ENCODE results near the gene APIP.
A peak's percentile ranks its signal among the peaks of the same experiment; 100 is the strongest.

APIP gene

GRCh38 chr11:34870548-34871196, 45.5 kb downstream of the APIP start:
- H3K27me3 ChIP-seq (ENCODE audit: insufficient read depth, low read depth, severe bottlenecking): no peaks in the 10 kb centered on the region
- H3K9me3 ChIP-seq (ENCODE audit: severe bottlenecking): peaks cover 2% of the 10 kb centered on the region
- DNase-seq: no peak
- H3K27ac ChIP-seq: no peak overlapping the region
- H3K4me3 ChIP-seq (ENCODE audit: low read depth, low read length): no peak overlapping the region
- H3K36me3 ChIP-seq: no peaks in the 10 kb centered on the region
- TF ChIP-seq, protein P1, sequence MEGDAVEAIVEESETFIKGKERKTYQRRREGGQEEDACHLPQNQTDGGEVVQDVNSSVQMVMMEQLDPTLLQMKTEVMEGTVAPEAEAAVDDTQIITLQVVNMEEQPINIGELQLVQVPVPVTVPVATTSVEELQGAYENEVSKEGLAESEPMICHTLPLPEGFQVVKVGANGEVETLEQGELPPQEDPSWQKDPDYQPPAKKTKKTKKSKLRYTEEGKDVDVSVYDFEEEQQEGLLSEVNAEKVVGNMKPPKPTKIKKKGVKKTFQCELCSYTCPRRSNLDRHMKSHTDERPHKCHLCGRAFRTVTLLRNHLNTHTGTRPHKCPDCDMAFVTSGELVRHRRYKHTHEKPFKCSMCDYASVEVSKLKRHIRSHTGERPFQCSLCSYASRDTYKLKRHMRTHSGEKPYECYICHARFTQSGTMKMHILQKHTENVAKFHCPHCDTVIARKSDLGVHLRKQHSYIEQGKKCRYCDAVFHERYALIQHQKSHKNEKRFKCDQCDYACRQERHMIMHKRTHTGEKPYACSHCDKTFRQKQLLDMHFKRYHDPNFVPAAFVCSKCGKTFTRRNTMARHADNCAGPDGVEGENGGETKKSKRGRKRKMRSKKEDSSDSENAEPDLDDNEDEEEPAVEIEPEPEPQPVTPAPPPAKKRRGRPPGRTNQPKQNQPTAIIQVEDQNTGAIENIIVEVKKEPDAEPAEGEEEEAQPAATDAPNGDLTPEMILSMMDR (IDR thresholded peaks at IDR 0.05; ENCODE audit: low read depth, low read length): no peak

DNA sequence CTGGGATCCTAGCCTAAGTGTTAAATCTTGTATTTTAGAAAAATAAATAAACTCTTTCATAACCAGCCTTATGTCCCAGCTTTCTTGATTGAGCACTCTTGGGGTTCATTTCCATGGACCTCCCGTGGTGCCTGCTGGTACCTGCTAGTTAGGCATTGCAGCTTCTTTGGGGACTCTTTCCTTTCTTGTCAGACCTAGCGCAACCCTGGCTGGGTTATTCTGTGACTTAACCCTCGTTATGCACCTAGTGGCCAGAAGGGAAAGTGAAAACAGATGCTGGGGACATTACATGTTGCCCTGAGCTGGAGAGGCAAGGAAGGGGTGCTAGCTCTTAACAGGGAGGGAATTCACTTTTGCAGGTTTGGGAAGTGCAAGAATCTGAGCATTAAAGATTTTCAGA, 46.8 kb downstream of the APIP start:
- Histone ChIP-seq H3K27ac (no peak overlapping the region), H3K9me3 (ENCODE audit: severe bottlenecking) (no peaks in the 10 kb centered on the region), H3K27me3 (ENCODE audit: insufficient read depth, low read depth, severe bottlenecking) (no peaks in the 10 kb centered on the region), H3K36me3 (no peaks in the 10 kb centered on the region), H3K4me3 (ENCODE audit: low read depth, low read length) (no peak overlapping the region)
- TF ChIP-seq, protein P1 (IDR thresholded peaks at IDR 0.05; ENCODE audit: low read depth, low read length): peak; percentile 39
- peak; percentile 20 for DNase-seq

DNA sequence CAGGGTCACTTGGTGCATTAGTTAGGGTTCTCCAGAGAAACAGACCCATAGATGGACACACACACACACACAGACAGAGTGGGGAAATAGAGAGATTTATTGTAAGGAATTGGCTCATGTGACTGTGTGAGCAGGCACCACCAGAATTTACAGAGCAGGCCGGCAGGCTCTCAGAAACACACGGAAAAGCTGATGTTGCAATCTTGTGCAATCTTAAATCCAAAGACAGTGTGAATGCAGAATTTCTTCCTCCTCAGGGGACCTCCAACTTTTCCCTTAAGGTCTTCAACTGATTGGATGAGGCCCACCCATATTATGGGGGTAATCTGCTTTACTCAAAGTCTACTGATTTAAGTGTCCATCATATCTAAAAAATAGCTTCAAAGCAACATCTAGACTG, 49.8 kb downstream of the APIP start:
- no peak overlapping the region for H3K27ac ChIP-seq
- no peaks in the 10 kb centered on the region for H3K9me3 ChIP-seq (ENCODE audit: severe bottlenecking)
- H3K4me3 ChIP-seq (ENCODE audit: low read depth, low read length): no peak overlapping the region
- no peaks in the 10 kb centered on the region for H3K36me3 ChIP-seq
- TF ChIP-seq, protein P1 (IDR thresholded peaks at IDR 0.05; ENCODE audit: low read depth, low read length): no peak
- no peaks in the 10 kb centered on the region for H3K27me3 ChIP-seq (ENCODE audit: insufficient read depth, low read depth, severe bottlenecking)
- no peak for DNase-seq

DNA sequence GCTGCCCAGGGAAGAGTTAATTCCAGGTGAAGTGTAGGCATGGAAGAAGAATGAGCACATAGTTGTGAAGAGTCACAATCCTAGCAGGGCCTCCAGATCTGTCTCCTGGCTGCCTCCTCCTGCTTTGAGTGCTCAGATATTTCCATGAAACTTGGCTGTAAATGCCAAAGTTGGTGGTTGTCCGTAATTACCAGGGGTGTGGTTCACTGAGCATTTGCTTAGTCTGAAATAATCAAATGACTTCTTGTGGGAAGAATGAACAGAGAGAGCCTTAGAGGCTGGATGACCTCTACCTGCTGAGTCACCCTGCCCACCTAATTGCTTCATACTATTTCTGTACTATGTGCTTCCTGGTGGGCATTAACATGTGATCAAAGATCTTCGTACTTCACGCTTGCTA, 50.9 kb downstream of the APIP start:
- Histone ChIP-seq H3K27me3 (ENCODE audit: insufficient read depth, low read depth, severe bottlenecking) (no peaks in the 10 kb centered on the region), H3K36me3 (no peaks in the 10 kb centered on the region), H3K4me3 (ENCODE audit: low read depth, low read length) (no peak overlapping the region), H3K27ac (no peak overlapping the region), H3K9me3 (ENCODE audit: severe bottlenecking) (no peaks in the 10 kb centered on the region)
- no peak for DNase-seq
- TF ChIP-seq, protein P1 (IDR thresholded peaks at IDR 0.05; ENCODE audit: low read depth, low read length): no peak

DNA sequence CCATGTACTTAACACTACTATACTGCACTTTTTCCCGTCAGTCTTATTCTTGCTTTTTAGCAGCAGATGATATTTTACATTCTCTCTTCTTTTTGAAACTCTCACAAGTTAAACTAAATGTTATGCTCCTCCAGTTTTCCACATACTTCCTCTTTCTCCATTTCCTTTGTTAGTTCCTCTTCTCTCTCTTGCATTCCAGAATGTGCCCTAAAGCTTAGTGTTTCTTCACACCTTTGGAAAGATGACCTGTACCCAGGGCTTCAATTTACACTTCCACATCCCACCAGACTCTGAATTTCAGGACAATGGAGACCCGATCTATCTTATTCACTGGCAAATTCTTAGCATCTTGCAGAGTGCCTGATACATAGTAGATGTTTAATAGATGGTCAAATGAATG, 51.8 kb downstream of the APIP start:
- DNase-seq: no peak
- TF ChIP-seq, protein P1 (IDR thresholded peaks at IDR 0.05; ENCODE audit: low read depth, low read length): no peak

DNA sequence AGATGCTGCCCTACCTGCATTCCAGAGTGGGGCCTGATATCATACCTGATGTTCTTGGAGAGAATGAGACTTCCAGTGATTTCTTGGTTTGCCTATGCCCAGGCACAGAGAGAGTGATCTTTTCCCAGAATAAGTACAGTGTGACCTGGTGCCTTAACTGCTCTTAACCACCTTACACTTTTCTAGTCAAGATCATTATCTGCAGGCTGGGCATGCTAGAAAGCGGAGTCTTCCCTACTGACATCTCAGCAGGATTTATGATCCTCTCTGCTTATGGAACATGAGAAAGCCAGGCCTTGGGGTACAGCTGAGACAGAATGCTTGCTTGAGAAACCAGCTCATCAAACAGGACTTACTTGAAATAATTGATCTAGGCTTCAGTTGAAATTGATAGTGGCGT, 53.1 kb downstream of the APIP start:
- Histone ChIP-seq H3K27me3 (ENCODE audit: insufficient read depth, low read depth, severe bottlenecking) (no peaks in the 10 kb centered on the region), H3K9me3 (ENCODE audit: severe bottlenecking) (no peaks in the 10 kb centered on the region), H3K4me3 (ENCODE audit: low read depth, low read length) (no peak overlapping the region), H3K27ac (no peak overlapping the region), H3K36me3 (no peaks in the 10 kb centered on the region)
- TF ChIP-seq, protein P1 (IDR thresholded peaks at IDR 0.05; ENCODE audit: low read depth, low read length): no peak
- no peak for DNase-seq

More for the DNA sequence above, 51.8 kb downstream of the APIP start:
- H3K4me3 ChIP-seq (ENCODE audit: low read depth, low read length): no peak overlapping the region
- no peaks in the 10 kb centered on the region for H3K9me3 ChIP-seq (ENCODE audit: severe bottlenecking)
- no peaks in the 10 kb centered on the region for H3K36me3 ChIP-seq
- H3K27me3 ChIP-seq (ENCODE audit: insufficient read depth, low read depth, severe bottlenecking): no peaks in the 10 kb centered on the region
- no peak overlapping the region for H3K27ac ChIP-seq

All from WERI-Rb-1 (cell line).